SK-N-SH (cell line): Measurements from ENCODE around the gene BTD. TPM values are rescaled to one million over a fixed set of nuclear protein-coding genes. Genes with fewer than 3 reads are reported as not detected.

Experiments
- CTCF ChIA-PET: fragments of 300-600, 350-600 bp; formaldehyde crosslinking; extraction: SDS; loops from one replicate; lab custom pipeline; 2021; lab: Yijun Ruan, JAX
- POLR2A ChIA-PET: fragments of 350-600 bp; sonication (Branson Sonifier 250); formaldehyde crosslinking; extraction: SDS; loops from one replicate; lab custom pipeline; 2020; ENCODE audit warnings: antibody characterized with exemption, inconsistent platforms; lab: Yijun Ruan, JAX
- DNase-seq: peaks from one replicate; pipeline ENCODE4 v3.0.0; 2012
- H2AFZ ChIP-seq: fragments of 200-600 bp; sonication (generic); 2 replicates; pipeline ENCODE4 v1.8.1; 2016; ENCODE audit warnings: antibody characterized with exemption, mild to moderate bottlenecking, low read depth
- H3F3A ChIP-seq: fragments of 200-600 bp; sonication (generic); replicated peaks from 2 replicates; pipeline ENCODE3; 2016; ENCODE audit warnings: antibody characterized with exemption, mild to moderate bottlenecking; ENCODE audit not compliant: insufficient read depth
- H3K27ac ChIP-seq, 2 experiments: fragments of 200-500 bp in 1 of 2; fragments of 200-600 bp in 1 of 2; sonication (Bioruptor generic) in 1 of 2; sonication (generic), shearing (Covaris generic) in 1 of 2; 2 replicates each; pipeline versions ENCODE4 v1.5.1 to v1.6.1; 2014 to 2016; ENCODE audit warnings: low read depth in 2 of 2, inconsistent platforms in 1 of 2, low read length in 1 of 2, mild to moderate bottlenecking in 1 of 2, mixed read lengths in 1 of 2
- H3K27me3 ChIP-seq: fragments of 200-600 bp; sonication (generic), shearing (Covaris generic); 2 replicates; pipeline ENCODE4 v1.6.1; 2016; ENCODE audit warnings: mixed run types; ENCODE audit not compliant: insufficient read depth
- H3K36me3 ChIP-seq, 2 experiments: fragments of 200-500 bp in 1 of 2; fragments of 200-600 bp in 1 of 2; sonication (Bioruptor generic) in 1 of 2; sonication (generic) in 1 of 2; replicated peaks in 1 of 2; 2 replicates each; pipeline versions ENCODE3 to v1.5.1; 2014 to 2016; ENCODE audit warnings: low read length in 1 of 2, mild to moderate bottlenecking in 1 of 2; ENCODE audit not compliant: insufficient read depth in 2 of 2, control insufficient read depth in 1 of 2
- H3K4me1 ChIP-seq, 2 experiments: fragments of 200-500 bp in 1 of 2; fragments of 200-600 bp in 1 of 2; sonication (Bioruptor generic) in 1 of 2; sonication (generic), shearing (Covaris generic) in 1 of 2; 2 replicates each; pipeline versions ENCODE4 v1.5.1 to v1.6.1; 2014 to 2016; ENCODE audit warnings: low read depth in 1 of 2, low read length in 1 of 2, mixed run types in 1 of 2; ENCODE audit not compliant: insufficient read depth in 2 of 2, control insufficient read depth in 1 of 2
- H3K4me2 ChIP-seq: fragments of 200-600 bp; sonication (generic), shearing (Covaris generic); 2 replicates; pipeline ENCODE4 v1.6.1; 2017; ENCODE audit warnings: mixed run types
- H3K4me3 ChIP-seq, 2 experiments: fragments of 200-500 bp in 1 of 2; fragments of 200-600 bp in 1 of 2; sonication (Bioruptor generic) in 1 of 2; sonication (generic), shearing (Covaris generic) in 1 of 2; 2 replicates each; pipeline versions ENCODE4 v1.5.1 to v1.8.1; 2014 to 2016; ENCODE audit warnings: low read depth in 2 of 2, inconsistent platforms in 1 of 2, low read length in 1 of 2, mild to moderate bottlenecking in 1 of 2, mixed read lengths in 1 of 2, moderate library complexity in 1 of 2
- H3K79me2 ChIP-seq: fragments of 200-600 bp; sonication (generic); 2 replicates; pipeline ENCODE4 v1.8.1; 2017; ENCODE audit warnings: mild to moderate bottlenecking; ENCODE audit not compliant: insufficient read depth
- H3K9ac ChIP-seq: fragments of 200-600 bp; sonication (generic); 2 replicates; pipeline ENCODE4 v1.6.1; 2017; ENCODE audit warnings: mixed run types
- H3K9me2 ChIP-seq: fragments of 200-600 bp; sonication (generic); 2 replicates; pipeline ENCODE4 v1.6.1; 2017; ENCODE audit warnings: mixed run types
- H3K9me3 ChIP-seq: fragments of 200-600 bp; sonication (generic); 2 replicates; pipeline ENCODE4 v1.6.1; 2017; ENCODE audit warnings: mixed run types, mild to moderate bottlenecking, moderate library complexity
- H4K20me1 ChIP-seq: fragments of 200-600 bp; sonication (generic); 2 replicates; pipeline ENCODE4 v1.6.1; 2017; ENCODE audit warnings: mild to moderate bottlenecking, mixed run types; ENCODE audit not compliant: insufficient read depth
- CTCF ChIP-seq: fragments of 200-600 bp; sonication (generic); IDR thresholded peaks from 2 replicates; pipeline ENCODE4 v1.6.1; 2017; ENCODE audit warnings: antibody characterized with exemption, mild to moderate bottlenecking, moderate library complexity
- ELF1 ChIP-seq: IDR thresholded peaks from 2 replicates; pipeline ENCODE4 v1.4.0; 2012
- EZH2phosphoT487 ChIP-seq: fragments of 200-600 bp; sonication (generic); IDR thresholded peaks from 2 replicates; pipeline ENCODE4 v1.6.1; 2017; ENCODE audit warnings: low read depth, mixed run types, mild to moderate bottlenecking, antibody characterized with exemption, moderate library complexity, borderline replicate concordance
- GABPA ChIP-seq: IDR thresholded peaks from 2 replicates; pipeline ENCODE4 v1.4.0; 2012; ENCODE audit warnings: low read depth, mild to moderate bottlenecking
- NFIC ChIP-seq: IDR thresholded peaks from 2 replicates; pipeline ENCODE4 v1.4.0; 2012; ENCODE audit warnings: borderline replicate concordance
- NRF1 ChIP-seq: IDR thresholded peaks from 2 replicates; pipeline ENCODE4 v1.6.1; 2012; ENCODE audit warnings: low read depth, mild to moderate bottlenecking, low read length
- RAD21 ChIP-seq: IDR thresholded peaks from 2 replicates; pipeline ENCODE4 v1.6.1; 2012; ENCODE audit warnings: mild to moderate bottlenecking, low read length
- RCOR1 ChIP-seq: fragments of 150-350 bp; IDR thresholded peaks from 2 replicates; pipeline ENCODE4 v1.6.1; 2017; ENCODE audit warnings: antibody characterized with exemption, low read length
- REST ChIP-seq: IDR thresholded peaks from 2 replicates; pipeline ENCODE4 v1.6.1; 2012; ENCODE audit warnings: mild to moderate bottlenecking, low read depth, low read length, moderate library complexity
- SIN3A ChIP-seq: IDR thresholded peaks from 2 replicates; pipeline ENCODE4 v1.6.1; 2012; ENCODE audit warnings: low read depth, mild to moderate bottlenecking, low read length, moderate library complexity, borderline replicate concordance
- SMC3 ChIP-seq: IDR thresholded peaks from 2 replicates; pipeline ENCODE4 v1.6.1; 2012; ENCODE audit warnings: low read depth, low read length, improper control_type of control experiment
- TAF1 ChIP-seq: IDR thresholded peaks from 2 replicates; pipeline ENCODE4 v1.6.1; 2012; ENCODE audit warnings: low read depth, mild to moderate bottlenecking, low read length, moderate library complexity, borderline replicate concordance
- TCF12 ChIP-seq: IDR thresholded peaks from 2 replicates; pipeline ENCODE4 v1.4.0; 2012
- TEAD4 ChIP-seq: IDR thresholded peaks from 2 replicates; pipeline ENCODE4 v1.4.0; 2012; ENCODE audit warnings: mild to moderate bottlenecking, borderline replicate concordance; ENCODE audit not compliant: insufficient read depth
- USF1 ChIP-seq: IDR thresholded peaks from 2 replicates; pipeline ENCODE4 v1.4.0; 2012; ENCODE audit warnings: low read depth, borderline replicate concordance
- USF2 ChIP-seq: fragments of 150-350 bp; IDR thresholded peaks from 2 replicates; pipeline ENCODE4 v1.6.1; 2017; ENCODE audit warnings: antibody characterized with exemption, low read length, low read depth, borderline replicate concordance
- ZBTB33 ChIP-seq: IDR thresholded peaks from 2 replicates; pipeline ENCODE4 v1.4.0; 2012; ENCODE audit warnings: low read depth, borderline replicate concordance
- WGBS: methylation state at CpG from one replicate; pipeline ENCODE4 v1.1.6; 2017; ENCODE audit warnings: low lambda C conversion rate; 5-methylcytosine and 5-hydroxymethylcytosine counted together
- polyA plus RNA-seq, 3 experiments: library from polyadenylated mRNA; depleted of rRNA; stranded (reverse); fragments of >200 nt; gene quantifications; 2 replicates each; pipeline ENCODE4 v1.2.3, GENCODE V29; 2012

Gene BTD
- polyA plus RNA-seq, 1 of the 3 experiments (the other 2 are of a cell fraction), result 23.6 TPM

GRCh38 chr3:15633766-15634598 lies 32.4 kb downstream of the BTD start (continued):
- TF ChIP-seq ZBTB33 (0 out of 2 replicates have a peak, but pooled peaks have one; percentile 34), NFIC (peak; percentile 94), RCOR1 (peak; percentile 81), CTCF (no peak), TEAD4 (peak; percentile 67; the same call in 1 of the 2 replicates), USF2 (no peak)

- no peak for DNase-seq
- no peaks in the 10 kb centered on the region for H3K27me3 ChIP-seq
- 84% methylated on average over 2 of the region's 2 CpGs for WGBS
- H3K4me1 ChIP-seq, result peaks cover 45 to 46% of the 10 kb centered on the region in 2 experiments
- peak overlapping the region; percentile 64; the same call in 1 of the 2 replicates for H3K4me2 ChIP-seq
- ChIA-PET POLR2A (no interaction called here), CTCF (interaction anchor here (0.7 to 2.0 kb wide), 7 partner anchors 8 to 544 kb away, joined by 3 to 7 read pairs (median 5); no protein-coding TSS in a partner anchor)
- H3K9me3 ChIP-seq, result no peaks in the 10 kb centered on the region
- H2AFZ ChIP-seq, result no peak overlapping the region
- H3K4me3 ChIP-seq, result no peak overlapping the region
- peak overlapping the region; percentile 92 to 99 for H3K27ac ChIP-seq
- no peaks in the 10 kb centered on the region for H3K9me2 ChIP-seq
- H3K36me3 ChIP-seq, result no peaks in the 10 kb centered on the region
- no peaks in the 10 kb centered on the region for H4K20me1 ChIP-seq
- H3F3A ChIP-seq, result peaks cover 74% of the 10 kb centered on the region
- H3K9ac ChIP-seq, result peak overlapping the region; percentile 85; the same call in 1 of the 2 replicates
- H3K79me2 ChIP-seq, result peaks cover 12% of the 10 kb centered on the region; the same call in 1 of the 2 replicates
- TF ChIP-seq EZH2phosphoT487 (no peak), SMC3 (no peak), TAF1 (no peak), CTCF (no peak), RCOR1 (no peak), USF1 (no peak), GABPA (no peak), NFIC (no peak), SIN3A (no peak), ELF1 (no peak), RAD21 (no peak), NRF1 (no peak), REST (no peak), TCF12 (no peak)
These were observed 33.1 kb downstream of the BTD start for GRCh38 chr3:15634671-15635070.
